ENCODE data around the gene IL10RB.

IL10RB gene

DNA sequence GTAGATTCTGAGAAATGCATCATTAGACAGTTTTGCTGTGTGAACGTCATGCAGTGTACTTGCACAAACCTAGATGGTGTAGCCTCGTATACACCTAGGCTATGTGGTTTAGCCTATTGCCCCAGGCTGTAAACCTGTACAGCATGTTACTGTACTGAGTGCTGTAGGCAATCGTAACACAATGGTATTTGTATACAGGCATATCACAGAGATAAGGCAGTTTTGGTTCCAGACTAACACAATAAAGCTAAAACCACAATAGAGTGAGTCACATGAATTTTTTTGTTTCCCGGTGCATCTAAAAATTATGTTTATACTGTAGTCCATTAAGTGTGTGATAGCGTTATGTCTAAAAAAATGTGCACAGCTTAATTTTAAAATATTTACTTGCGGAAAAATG is 6.9 kb downstream of the IL10RB start:
- in situ Hi-C loops (cut with MboI; ENCODE audit: low pct_unique_long_range_greater_than_20kb, low sequenced_read_pairs, unreplicated experiment) = no loop called here
- no peak for DNase-seq (ENCODE audit: low spot score)
- TF ChIP-seq, protein P1, sequence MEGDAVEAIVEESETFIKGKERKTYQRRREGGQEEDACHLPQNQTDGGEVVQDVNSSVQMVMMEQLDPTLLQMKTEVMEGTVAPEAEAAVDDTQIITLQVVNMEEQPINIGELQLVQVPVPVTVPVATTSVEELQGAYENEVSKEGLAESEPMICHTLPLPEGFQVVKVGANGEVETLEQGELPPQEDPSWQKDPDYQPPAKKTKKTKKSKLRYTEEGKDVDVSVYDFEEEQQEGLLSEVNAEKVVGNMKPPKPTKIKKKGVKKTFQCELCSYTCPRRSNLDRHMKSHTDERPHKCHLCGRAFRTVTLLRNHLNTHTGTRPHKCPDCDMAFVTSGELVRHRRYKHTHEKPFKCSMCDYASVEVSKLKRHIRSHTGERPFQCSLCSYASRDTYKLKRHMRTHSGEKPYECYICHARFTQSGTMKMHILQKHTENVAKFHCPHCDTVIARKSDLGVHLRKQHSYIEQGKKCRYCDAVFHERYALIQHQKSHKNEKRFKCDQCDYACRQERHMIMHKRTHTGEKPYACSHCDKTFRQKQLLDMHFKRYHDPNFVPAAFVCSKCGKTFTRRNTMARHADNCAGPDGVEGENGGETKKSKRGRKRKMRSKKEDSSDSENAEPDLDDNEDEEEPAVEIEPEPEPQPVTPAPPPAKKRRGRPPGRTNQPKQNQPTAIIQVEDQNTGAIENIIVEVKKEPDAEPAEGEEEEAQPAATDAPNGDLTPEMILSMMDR (IDR thresholded peaks at IDR 0.05; ENCODE audit: extremely low read depth, insufficient read depth, missing control alignments) = no peak

DNA sequence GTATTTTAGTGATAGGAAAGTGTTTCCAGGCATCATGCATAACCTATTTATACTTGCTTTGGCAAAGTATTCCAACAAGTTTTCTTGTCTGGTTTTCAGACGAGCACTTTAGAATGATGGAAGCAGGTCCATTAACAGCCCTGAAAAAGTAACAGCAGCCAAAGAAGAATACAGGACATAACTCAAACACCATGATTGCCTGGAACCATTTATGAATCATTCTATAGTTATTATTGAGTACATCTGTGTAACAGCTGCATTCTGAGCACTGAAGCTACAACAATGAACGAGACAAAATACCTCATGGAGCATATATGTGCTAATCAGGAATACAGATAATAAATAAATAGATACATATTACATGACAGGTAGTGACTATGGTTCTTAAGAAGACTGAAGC is 12.6 kb downstream of the IL10RB start:
- TF ChIP-seq, protein P1 (IDR thresholded peaks at IDR 0.05; ENCODE audit: extremely low read depth, insufficient read depth, missing control alignments) = no peak
- no peak for DNase-seq (ENCODE audit: low spot score)
- in situ Hi-C loops (cut with MboI; ENCODE audit: low pct_unique_long_range_greater_than_20kb, low sequenced_read_pairs, unreplicated experiment) = no loop called here

DNA sequence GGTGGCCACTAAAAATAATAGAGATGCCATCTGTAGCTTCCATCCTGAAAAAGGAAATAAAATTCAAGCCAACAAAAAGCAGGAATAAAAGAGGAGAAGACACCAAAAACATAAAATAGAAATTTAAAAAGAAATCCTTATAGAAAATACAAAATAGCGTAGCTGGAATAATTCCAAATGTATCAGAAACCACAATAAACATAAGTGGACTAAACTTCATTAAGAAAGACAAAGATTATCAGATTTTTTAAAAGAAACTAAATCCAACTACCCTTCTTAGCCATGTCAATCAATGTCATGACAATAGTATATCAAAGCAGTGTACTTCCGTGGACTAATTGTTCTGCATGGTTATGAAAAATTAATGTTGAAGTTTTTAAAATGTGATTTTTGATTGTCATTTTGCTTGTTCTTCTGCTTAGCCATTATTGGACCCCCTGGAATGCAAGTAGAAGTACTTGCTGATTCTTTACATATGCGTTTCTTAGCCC is 13.2 kb downstream of the IL10RB start:
- in situ Hi-C loops (cut with MboI; ENCODE audit: low pct_unique_long_range_greater_than_20kb, low sequenced_read_pairs, unreplicated experiment) = no loop called here
- no peak for DNase-seq (ENCODE audit: low spot score)
- TF ChIP-seq, protein P1 (IDR thresholded peaks at IDR 0.05; ENCODE audit: extremely low read depth, insufficient read depth, missing control alignments) = no peak

DNA sequence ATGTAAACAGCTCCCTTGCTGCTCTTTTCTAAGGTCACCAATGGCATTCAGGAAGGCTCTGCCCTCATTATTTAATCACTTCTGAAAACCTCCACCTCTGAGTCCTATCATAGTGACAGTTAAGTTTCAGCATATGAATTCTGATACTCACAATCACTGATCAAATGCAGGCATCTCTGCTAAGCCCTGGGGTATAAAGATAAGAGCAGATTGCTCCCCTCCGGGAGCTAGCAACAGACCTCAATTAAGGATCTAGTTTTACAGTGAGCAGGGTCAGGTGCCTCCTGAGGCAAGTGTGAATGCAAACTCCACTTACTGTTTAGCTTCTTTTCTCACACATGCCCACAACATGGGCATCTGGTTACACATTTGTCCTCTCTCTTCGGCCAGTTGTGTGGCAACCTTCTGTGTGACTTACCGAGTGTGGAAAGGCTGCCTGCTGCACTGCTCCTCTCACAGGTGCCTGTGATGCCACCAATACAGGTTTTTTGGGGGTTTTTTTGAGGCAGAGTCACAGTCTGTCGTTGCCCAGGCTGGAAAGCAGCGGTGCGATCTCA is 15.0 kb downstream of the IL10RB start:
- in situ Hi-C loops (cut with MboI; ENCODE audit: low pct_unique_long_range_greater_than_20kb, low sequenced_read_pairs, unreplicated experiment) = no loop called here
- TF ChIP-seq, protein P1 (IDR thresholded peaks at IDR 0.05; ENCODE audit: extremely low read depth, insufficient read depth, missing control alignments) = no peak
- no peak for DNase-seq (ENCODE audit: low spot score)

DNA sequence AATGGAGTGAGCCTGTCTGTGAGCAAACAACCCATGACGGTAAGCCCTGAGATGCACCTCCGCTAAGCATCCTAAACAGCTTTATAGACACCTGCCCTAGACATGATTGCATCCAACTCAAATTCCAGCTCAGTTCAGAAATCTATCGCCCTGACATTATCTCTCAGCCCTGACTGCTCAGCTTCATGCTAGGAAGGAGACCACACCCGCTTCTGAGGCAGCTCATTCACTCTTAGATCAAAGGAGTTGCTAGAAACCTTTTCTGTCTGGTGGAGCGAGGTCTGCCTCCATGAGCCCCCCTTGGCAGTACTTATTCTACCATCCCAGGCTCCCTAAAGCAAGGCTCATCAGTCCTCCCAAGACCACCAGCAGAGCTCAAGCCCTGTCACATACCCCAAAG is 17.0 kb downstream of the IL10RB start:
- TF ChIP-seq, protein P1 (IDR thresholded peaks at IDR 0.05; ENCODE audit: extremely low read depth, insufficient read depth, missing control alignments) = no peak
- in situ Hi-C loops (cut with MboI; ENCODE audit: low pct_unique_long_range_greater_than_20kb, low sequenced_read_pairs, unreplicated experiment) = no loop called here
- DNase-seq (ENCODE audit: low spot score) = no peak

DNA sequence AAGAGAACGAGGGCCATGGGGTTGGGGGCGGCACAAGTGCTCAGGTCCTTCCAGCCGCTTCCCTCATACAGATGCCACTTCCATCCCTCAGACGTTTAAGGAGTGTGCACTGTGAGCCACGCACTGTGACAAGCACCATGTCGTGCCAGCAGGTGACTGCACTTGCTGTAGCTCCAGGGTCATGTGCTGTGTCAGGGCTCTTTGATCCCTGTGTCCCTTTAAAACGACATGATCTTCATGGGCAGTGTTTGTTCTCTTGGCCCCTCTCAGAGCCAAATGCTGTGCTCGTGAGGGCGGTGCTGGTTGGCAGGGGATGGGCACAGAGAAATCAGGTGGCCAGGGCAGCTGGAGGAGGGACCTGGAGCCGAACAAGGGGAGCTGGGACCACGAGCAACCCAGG is 19.9 kb downstream of the IL10RB start:
- in situ Hi-C loops (cut with MboI; ENCODE audit: low pct_unique_long_range_greater_than_20kb, low sequenced_read_pairs, unreplicated experiment) = no loop called here
- TF ChIP-seq, protein P1 (IDR thresholded peaks at IDR 0.05; ENCODE audit: extremely low read depth, insufficient read depth, missing control alignments) = no peak
- no peak for DNase-seq (ENCODE audit: low spot score)
